ENCODE data around the gene RBM47. TPM values are rescaled to one million over a fixed set of nuclear protein-coding genes. Genes with fewer than 3 reads are reported as not detected.

Gene RBM47
- polyA plus RNA-seq, 1 donor from 2014 or later, result 1.7 TPM

GRCh38 chr4:40484346-40485090 lies 145.1 kb downstream of the RBM47 start:
- H3K4me2 ChIP-seq (ENCODE audit: low read length), result no peak overlapping the region
- no peak overlapping the region for H3K4me3 ChIP-seq (ENCODE audit: low read length)
- H3K27me3 ChIP-seq (ENCODE audit: insufficient read depth, low read depth, low read length), result no peaks in the 10 kb centered on the region
- no peaks in the 10 kb centered on the region for H3K79me2 ChIP-seq (replicated peaks; ENCODE audit: insufficient read depth, low read length)
- no peaks in the 10 kb centered on the region for H3F3A ChIP-seq (ENCODE audit: insufficient read depth, low read length, poor library complexity, severe bottlenecking)
- H3K9me3 ChIP-seq (ENCODE audit: low read length), result no peaks in the 10 kb centered on the region
- no peak overlapping the region for H3K27ac ChIP-seq (ENCODE audit: low read length)
- no peak overlapping the region for H2AFZ ChIP-seq (ENCODE audit: low read depth, low read length)
- no peak overlapping the region for H3K9ac ChIP-seq (ENCODE audit: low read length)
- no peaks in the 10 kb centered on the region for H3K36me3 ChIP-seq (ENCODE audit: insufficient read depth, low read length)
- no peaks in the 10 kb centered on the region for H3K9me2 ChIP-seq (ENCODE audit: insufficient read depth, low read length)
- TF ChIP-seq RAD21 (conservative IDR thresholded peaks at IDR 0.05), result no peak
- no peak for TF ChIP-seq CTCF (IDR thresholded peaks at IDR 0.05; ENCODE audit: poor library complexity, severe bottlenecking)
- no peaks in the 10 kb centered on the region for H4K20me1 ChIP-seq (ENCODE audit: insufficient read depth)

- no peak overlapping the region for H3K4me3 ChIP-seq (ENCODE audit: low read length)
- no peaks in the 10 kb centered on the region for H4K20me1 ChIP-seq (ENCODE audit: insufficient read depth)
- no peak overlapping the region for H3K4me2 ChIP-seq (ENCODE audit: low read length)
- no peak overlapping the region for H3K9ac ChIP-seq (ENCODE audit: low read length)
- H3K9me3 ChIP-seq (ENCODE audit: low read length), result no peaks in the 10 kb centered on the region
- no peaks in the 10 kb centered on the region for H3F3A ChIP-seq (ENCODE audit: insufficient read depth, low read length, poor library complexity, severe bottlenecking)
- TF ChIP-seq RAD21 (conservative IDR thresholded peaks at IDR 0.05), result no peak
- TF ChIP-seq EP300 (conservative IDR thresholded peaks at IDR 0.05; ENCODE audit: poor library complexity, severe bottlenecking), result no peak
- no peak for TF ChIP-seq MXI1 (conservative IDR thresholded peaks at IDR 0.05; ENCODE audit: poor library complexity, severe bottlenecking)
- no peak for TF ChIP-seq SMC3 (conservative IDR thresholded peaks at IDR 0.05; ENCODE audit: poor library complexity)
- no peak for TF ChIP-seq POLR2AphosphoS5 (IDR thresholded peaks at IDR 0.05)
- TF ChIP-seq EZH2 (IDR thresholded peaks at IDR 0.05; ENCODE audit: borderline replicate concordance, insufficient read depth, low read length, poor library complexity, severe bottlenecking), result no peak
- TF ChIP-seq CTCF (IDR thresholded peaks at IDR 0.05; ENCODE audit: poor library complexity, severe bottlenecking), result no peak
- TF ChIP-seq REST (IDR thresholded peaks at IDR 0.05; ENCODE audit: borderline replicate concordance), result no peak
- TF ChIP-seq TAF1 (IDR thresholded peaks at IDR 0.05; ENCODE audit: low read depth), result no peak
- H3K9me2 ChIP-seq (ENCODE audit: insufficient read depth, low read length), result no peaks in the 10 kb centered on the region
- H2AFZ ChIP-seq (ENCODE audit: low read depth, low read length), result no peak overlapping the region
- no peaks in the 10 kb centered on the region for H3K79me2 ChIP-seq (replicated peaks; ENCODE audit: insufficient read depth, low read length)
- no peaks in the 10 kb centered on the region for H3K36me3 ChIP-seq (ENCODE audit: insufficient read depth, low read length)
- no peaks in the 10 kb centered on the region for H3K27me3 ChIP-seq (ENCODE audit: insufficient read depth, low read depth, low read length)
- H3K27ac ChIP-seq (ENCODE audit: low read length), result no peak overlapping the region
Measured at GRCh38 chr4:40482985-40483647, 146.5 kb downstream of the RBM47 start.

All from neural cell (in vitro differentiated cells).